ENCODE measurements around the gene RNF115.

Gene RNF115

DNA sequence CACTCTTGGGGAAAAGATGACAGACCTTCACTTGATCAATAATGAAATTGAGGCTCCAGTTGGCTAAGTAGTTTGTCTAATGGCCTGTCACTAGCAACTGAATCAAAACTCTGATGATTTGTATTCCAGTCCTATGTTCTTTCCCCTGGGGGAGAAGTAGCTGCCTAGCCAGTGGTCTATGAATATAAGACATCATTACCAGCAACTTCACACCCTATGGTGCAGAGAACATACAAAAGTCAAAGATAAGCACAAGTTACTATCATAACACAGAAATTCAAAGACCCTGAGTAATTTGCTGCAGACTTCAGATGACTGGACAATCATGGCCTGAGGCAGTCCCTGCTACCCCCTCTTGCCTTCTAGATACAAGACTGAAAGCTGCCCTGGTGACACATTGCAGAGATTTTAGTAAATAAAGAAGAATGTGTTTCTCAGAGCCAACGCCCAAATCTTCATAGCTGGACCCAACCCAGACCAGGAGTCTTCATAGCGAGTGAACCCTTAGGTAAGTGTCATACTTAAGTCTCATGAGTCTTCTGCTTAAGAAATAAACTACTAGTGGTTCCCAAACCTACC lies 117.7 kb downstream of the RNF115 start:
- H3K9me2 ChIP-seq (replicated peaks; ENCODE audit: control insufficient read depth, low read length), result no peaks in the 10 kb centered on the region
- H3K27me3 ChIP-seq (ENCODE audit: control insufficient read depth, low read length), result peaks cover 4% of the 10 kb centered on the region; the same call in 1 of the 2 replicates
- no peaks in the 10 kb centered on the region for H3K36me3 ChIP-seq (ENCODE audit: control insufficient read depth, low read length)
- H3K4me3 ChIP-seq (ENCODE audit: low read length), result no peak overlapping the region
- H4K20me1 ChIP-seq (ENCODE audit: control insufficient read depth, insufficient read depth, low read depth, low read length), result no peaks in the 10 kb centered on the region
- TF ChIP-seq EZH2phosphoT487 (IDR thresholded peaks at IDR 0.05; ENCODE audit: borderline replicate concordance, low read length), result no peak
- TF ChIP-seq, protein P1, sequence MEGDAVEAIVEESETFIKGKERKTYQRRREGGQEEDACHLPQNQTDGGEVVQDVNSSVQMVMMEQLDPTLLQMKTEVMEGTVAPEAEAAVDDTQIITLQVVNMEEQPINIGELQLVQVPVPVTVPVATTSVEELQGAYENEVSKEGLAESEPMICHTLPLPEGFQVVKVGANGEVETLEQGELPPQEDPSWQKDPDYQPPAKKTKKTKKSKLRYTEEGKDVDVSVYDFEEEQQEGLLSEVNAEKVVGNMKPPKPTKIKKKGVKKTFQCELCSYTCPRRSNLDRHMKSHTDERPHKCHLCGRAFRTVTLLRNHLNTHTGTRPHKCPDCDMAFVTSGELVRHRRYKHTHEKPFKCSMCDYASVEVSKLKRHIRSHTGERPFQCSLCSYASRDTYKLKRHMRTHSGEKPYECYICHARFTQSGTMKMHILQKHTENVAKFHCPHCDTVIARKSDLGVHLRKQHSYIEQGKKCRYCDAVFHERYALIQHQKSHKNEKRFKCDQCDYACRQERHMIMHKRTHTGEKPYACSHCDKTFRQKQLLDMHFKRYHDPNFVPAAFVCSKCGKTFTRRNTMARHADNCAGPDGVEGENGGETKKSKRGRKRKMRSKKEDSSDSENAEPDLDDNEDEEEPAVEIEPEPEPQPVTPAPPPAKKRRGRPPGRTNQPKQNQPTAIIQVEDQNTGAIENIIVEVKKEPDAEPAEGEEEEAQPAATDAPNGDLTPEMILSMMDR (IDR thresholded peaks at IDR 0.05; ENCODE audit: low read depth, low read length, poor library complexity, severe bottlenecking), result no peak
- no peaks in the 10 kb centered on the region for H3K79me2 ChIP-seq (ENCODE audit: control insufficient read depth, low read length)
- H3K27ac ChIP-seq (ENCODE audit: low read depth, low read length), result no peak overlapping the region
- no peaks in the 10 kb centered on the region for H3K4me1 ChIP-seq (ENCODE audit: control insufficient read depth, low read length)
- no peaks in the 10 kb centered on the region for H3F3A ChIP-seq (ENCODE audit: control insufficient read depth, insufficient read depth)
- no peaks in the 10 kb centered on the region for H3K9me3 ChIP-seq (ENCODE audit: control insufficient read depth, insufficient read depth, low read length)
- no peak overlapping the region for H3K4me2 ChIP-seq (ENCODE audit: low read length)

DNA sequence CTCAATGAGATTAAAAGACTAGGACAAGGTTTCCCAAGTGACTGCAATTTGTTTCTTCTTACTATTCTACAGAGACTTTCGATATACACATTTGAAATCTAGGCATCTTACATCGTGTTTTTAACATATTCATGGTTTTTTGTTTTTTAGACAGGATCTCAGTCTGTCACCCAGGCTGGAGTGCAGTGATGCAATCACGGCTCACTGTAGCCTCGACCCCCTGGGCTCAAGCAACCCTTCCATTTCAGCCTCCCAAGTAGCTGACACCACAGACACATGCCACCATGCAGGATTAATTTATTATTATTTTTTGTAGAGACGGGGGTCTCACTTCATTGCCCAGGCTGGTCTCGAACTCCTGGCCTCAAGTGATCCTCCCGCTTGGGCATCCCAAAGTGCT lies 118.3 kb downstream of the RNF115 start:
- Histone ChIP-seq H3K4me3 (ENCODE audit: low read length) (no peak overlapping the region), H3K79me2 (ENCODE audit: control insufficient read depth, low read length) (no peaks in the 10 kb centered on the region), H3K9me3 (ENCODE audit: control insufficient read depth, insufficient read depth, low read length) (no peaks in the 10 kb centered on the region), H4K20me1 (ENCODE audit: control insufficient read depth, insufficient read depth, low read depth, low read length) (no peaks in the 10 kb centered on the region), H3K36me3 (ENCODE audit: control insufficient read depth, low read length) (no peaks in the 10 kb centered on the region), H3K27me3 (ENCODE audit: control insufficient read depth, low read length) (peaks cover 4% of the 10 kb centered on the region; the same call in 1 of the 2 replicates), H3K9me2 (replicated peaks; ENCODE audit: control insufficient read depth, low read length) (no peaks in the 10 kb centered on the region), H3K27ac (ENCODE audit: low read depth, low read length) (no peak overlapping the region), H3K4me1 (ENCODE audit: control insufficient read depth, low read length) (no peaks in the 10 kb centered on the region), H3K4me2 (ENCODE audit: low read length) (no peak overlapping the region), H3F3A (ENCODE audit: control insufficient read depth, insufficient read depth) (no peaks in the 10 kb centered on the region)
- TF ChIP-seq EZH2phosphoT487 (IDR thresholded peaks at IDR 0.05; ENCODE audit: borderline replicate concordance, low read length), result no peak
- TF ChIP-seq, protein P1 (IDR thresholded peaks at IDR 0.05; ENCODE audit: low read depth, low read length, poor library complexity, severe bottlenecking), result no peak

DNA sequence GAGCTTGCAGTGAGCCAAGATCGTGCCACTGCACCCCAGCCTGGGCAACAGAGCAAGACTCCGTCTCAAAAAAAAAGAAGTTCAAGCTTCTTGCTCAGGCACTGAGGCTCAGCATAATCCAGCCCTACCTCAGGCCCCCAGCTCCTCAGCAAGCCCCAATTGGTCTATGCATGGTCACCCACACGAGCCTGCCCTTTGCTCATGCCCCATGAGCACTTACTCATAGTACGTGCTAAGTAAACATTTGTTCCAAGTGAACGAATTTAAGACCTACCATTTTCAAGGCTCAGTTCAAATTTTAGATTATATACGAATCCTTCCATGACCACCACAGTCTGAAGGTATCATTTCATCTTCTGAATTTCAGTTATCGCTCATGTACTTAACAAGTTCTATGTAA lies 121.1 kb downstream of the RNF115 start:
- Histone ChIP-seq H3K4me1 (ENCODE audit: control insufficient read depth, low read length) (no peaks in the 10 kb centered on the region), H4K20me1 (ENCODE audit: control insufficient read depth, insufficient read depth, low read depth, low read length) (no peaks in the 10 kb centered on the region), H3K9me2 (replicated peaks; ENCODE audit: control insufficient read depth, low read length) (no peaks in the 10 kb centered on the region), H3F3A (ENCODE audit: control insufficient read depth, insufficient read depth) (no peaks in the 10 kb centered on the region), H3K27me3 (ENCODE audit: control insufficient read depth, low read length) (no peaks in the 10 kb centered on the region), H3K4me3 (ENCODE audit: low read length) (no peak overlapping the region), H3K27ac (ENCODE audit: low read depth, low read length) (no peak overlapping the region), H3K9me3 (ENCODE audit: control insufficient read depth, insufficient read depth, low read length) (no peaks in the 10 kb centered on the region), H3K4me2 (ENCODE audit: low read length) (no peak overlapping the region), H3K36me3 (ENCODE audit: control insufficient read depth, low read length) (no peaks in the 10 kb centered on the region), H3K79me2 (ENCODE audit: control insufficient read depth, low read length) (no peaks in the 10 kb centered on the region)
- TF ChIP-seq, protein P1 (IDR thresholded peaks at IDR 0.05; ENCODE audit: low read depth, low read length, poor library complexity, severe bottlenecking), result no peak
- TF ChIP-seq EZH2phosphoT487 (IDR thresholded peaks at IDR 0.05; ENCODE audit: borderline replicate concordance, low read length), result no peak

Data from DOHH2 (cell line).